Midbrain (tissue), 1 donor: ENCODE measurements around the gene ZNF280C.
A peak's percentile ranks its signal among the peaks of the same experiment; 100 is the strongest.

ENCODE experiments used
- DNase-seq: peaks from one replicate; lab custom pipeline; 2025; lab: John Stamatoyannopoulos, UW

Gene ZNF280C

DNA sequence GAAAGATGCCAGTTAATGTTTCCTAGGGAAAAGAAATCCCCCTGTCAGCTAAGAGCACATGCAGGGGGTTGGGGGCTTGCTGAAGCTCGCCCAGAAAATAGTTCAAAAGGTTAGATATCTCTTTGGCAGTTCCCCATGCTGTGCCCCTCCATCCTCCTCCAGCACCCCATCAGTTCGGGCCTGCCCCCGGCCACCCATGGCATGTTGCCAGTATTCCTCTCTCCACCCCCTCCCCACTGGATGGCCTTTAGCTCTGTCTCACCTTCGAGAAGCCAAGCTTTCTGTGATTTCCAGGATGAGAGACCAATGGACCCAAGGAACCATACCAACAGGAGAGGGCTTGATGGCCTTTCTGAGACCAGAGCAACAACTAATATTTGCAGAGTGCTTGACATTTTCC is 91.8 kb downstream of the ZNF280C start:
- no peak for DNase-seq

GRCh38 chrX:130176354-130176776 is 92.3 kb downstream of the ZNF280C start:
- no peak for DNase-seq

DNA sequence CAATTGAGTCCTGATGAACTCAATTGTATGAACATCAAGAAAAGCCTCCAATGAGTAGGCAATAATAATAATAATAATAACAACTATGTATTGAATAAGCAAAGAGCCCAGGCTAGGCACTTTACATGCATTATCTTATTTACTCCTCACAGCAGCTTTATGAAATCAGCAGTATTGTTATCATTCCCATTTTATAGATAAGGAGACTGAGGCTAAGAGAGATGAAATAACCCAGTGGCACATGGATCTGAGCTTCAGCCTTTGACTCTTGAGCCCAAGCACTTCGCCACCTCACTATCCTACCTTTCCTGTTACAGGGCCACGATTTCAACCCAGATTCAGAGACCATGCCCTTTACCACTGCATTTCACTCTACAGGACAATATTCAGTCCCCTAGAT is 93.8 kb downstream of the ZNF280C start:
- DNase-seq: no peak

GRCh38 chrX:130174045-130174704 is 94.5 kb downstream of the ZNF280C start:
- no peak for DNase-seq

- DNase-seq: peak; percentile 34
Observed at GRCh38 chrX:130173190-130173895, 95.4 kb downstream of the ZNF280C start.

GRCh38 chrX:130172127-130172845 is 96.4 kb downstream of the ZNF280C start:
- DNase-seq: no peak

DNA sequence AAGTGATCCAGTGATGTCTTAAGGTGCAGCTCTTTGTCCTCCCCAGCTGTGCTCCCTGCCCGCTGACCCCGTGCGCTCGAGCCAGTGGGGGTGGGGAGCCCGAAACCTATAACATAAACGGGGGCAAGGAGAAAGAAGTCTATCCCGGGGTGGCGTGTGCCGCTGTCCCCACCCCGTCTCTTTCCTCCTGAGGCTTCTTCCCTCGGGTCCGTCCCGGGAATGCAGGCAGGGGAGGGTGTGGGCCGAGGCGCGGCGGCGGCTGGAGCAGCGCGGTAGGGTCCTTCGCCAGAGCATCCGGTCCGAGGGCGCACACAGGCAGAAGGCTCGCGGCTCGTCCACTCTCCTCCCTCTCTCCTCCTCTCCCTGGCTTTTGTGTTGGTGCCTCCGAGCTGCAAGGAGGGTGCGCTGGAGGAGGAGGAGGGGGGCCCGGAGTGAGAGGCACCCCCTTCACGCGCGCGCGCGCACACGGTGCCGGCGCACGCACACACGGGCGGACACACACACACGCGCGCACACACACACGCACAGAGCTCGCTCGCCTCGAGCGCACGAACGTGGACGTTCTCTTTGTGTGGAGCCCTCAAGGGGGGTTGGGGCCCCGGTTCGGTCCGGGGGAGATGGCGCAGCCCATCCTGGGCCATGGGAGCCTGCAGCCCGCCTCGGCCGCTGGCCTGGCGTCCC is 97.1 kb downstream of the ZNF280C start, which contains the start of gene RAB33A:
TSS of gene RAB33A (plus strand) at position 517 of the 681 bp plus-strand sequence. CDS start at position 618, 101 bp downstream.
- peak; percentile 67 for DNase-seq

DNA sequence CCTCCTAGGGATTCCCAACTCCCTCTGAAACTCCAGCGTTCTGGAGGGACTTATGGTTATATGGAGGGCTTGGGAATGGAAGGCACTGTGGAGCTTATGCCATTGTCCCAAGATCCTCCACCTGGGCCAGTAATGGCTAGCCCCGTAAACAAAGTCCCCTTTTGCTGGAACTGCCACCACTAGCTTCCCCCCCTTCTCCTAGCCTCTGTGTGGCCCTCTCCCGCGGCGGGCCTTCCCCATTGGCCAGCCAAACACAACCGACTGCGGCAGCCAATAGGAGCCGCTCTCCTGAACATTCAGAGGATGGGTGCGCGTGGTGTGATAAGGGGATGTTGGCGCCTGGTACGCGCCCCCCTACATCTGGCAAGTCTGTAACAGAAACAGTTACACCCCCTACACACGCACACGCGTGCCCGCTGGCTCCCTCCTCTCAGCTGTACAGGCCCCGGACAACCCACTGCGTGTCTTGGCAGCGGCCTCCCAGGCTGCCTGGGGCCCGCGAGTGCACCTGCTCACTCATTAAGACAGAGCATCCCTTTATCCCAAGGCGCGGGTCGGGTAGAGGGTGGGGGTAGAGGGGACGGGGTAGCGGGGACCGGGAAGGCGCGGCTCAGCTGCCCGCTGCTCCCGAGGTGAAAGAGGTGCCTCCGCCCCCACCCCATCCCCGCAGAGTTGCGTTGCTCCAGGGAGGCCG is 97.8 kb downstream of the ZNF280C start:
- peak; percentile 89 for DNase-seq

DNA sequence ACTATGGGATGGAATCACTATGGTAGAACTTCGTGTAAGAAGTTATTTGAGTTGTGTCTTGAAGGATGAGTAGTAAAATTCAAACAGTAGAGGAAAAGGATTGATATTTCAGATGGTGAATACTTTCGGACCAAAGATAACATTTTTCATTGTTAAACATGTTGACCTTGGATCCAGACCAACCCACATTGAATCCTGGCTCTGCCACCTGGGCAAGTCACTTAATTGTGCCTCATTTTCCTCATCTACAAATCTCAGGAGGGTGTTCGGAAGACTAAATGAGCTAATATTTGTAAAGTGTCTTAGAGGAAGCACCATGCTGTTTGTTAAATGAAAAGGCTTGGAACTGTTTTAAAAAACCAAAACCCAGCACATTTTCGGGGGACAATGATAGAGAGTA is 101.7 kb downstream of the ZNF280C start:
- no peak for DNase-seq

DNA sequence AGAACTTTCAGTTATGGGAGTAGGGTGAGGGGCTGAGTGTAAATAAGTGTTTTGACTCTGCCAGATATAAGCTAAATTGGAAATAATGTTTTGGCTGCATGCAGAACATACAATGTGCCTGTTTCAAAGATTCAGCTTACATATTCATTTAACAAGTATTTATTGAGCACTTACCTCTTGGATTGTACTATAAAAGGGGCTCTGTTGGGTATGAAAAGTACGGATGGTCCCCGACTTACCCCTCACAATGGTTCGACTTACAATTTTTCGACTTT is 102.3 kb downstream of the ZNF280C start:
- DNase-seq: no peak

- peak; percentile 89 for DNase-seq
Observed at GRCh38 chrX:130165703-130166502, 102.8 kb downstream of the ZNF280C start, which contains the start of gene AIFM1. Gene AIFM1, minus strand, starts transcription at chrX:130165841. Its CDS starts 185 bp downstream, at chrX:130165656.

DNA sequence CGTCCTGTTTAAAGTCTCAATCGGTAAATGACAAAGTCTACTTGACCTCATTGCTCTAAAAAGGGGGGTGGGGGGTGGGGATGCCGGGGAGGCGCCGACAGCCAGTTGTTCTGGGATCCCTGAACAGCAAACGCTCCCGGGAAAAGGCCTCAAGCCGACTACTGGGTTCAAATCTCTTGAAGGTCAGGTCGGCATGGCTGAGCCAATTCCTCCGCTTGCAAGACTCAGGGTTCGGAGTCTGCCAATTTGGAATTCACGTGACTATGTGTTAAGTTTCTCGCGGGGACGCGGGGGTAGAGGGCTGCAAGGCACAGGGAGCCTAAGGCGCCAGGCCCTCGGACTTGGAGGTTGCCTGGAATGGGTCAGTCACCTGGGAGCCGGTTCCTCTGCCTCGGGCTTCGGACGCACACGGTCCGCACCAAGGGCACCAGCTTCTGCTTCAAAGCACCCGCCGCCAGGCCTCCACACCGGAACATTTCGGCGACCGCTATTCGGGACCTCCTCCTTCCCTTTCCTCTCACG is 103.5 kb downstream of the ZNF280C start:
- DNase-seq: peak; percentile 64

DNA sequence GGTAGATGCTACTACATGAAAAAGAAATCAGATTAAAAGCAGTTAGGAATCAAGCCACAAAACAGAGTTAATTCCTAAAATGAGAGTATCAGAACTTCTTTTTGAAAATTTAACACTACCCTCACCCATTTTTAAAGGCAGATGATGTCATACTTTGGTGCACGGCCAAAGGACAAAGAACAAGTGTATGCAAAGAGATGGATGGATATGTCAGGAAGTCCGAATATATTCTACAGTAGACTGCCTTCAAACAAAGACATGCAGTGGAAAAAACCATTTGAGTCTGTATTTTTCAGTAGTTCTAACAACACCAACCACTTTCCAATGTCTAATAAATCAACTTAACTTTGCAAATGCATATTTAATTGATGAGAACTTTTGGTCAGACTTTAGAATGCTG is 105.3 kb downstream of the ZNF280C start:
- no peak for DNase-seq

GRCh38 chrX:130162094-130162735 is 106.5 kb downstream of the ZNF280C start:
- no peak for DNase-seq

- DNase-seq: no peak
Observed at GRCh38 chrX:130159776-130160175, 108.9 kb downstream of the ZNF280C start.

GRCh38 chrX:130158311-130158710 is 110.4 kb downstream of the ZNF280C start:
- no peak for DNase-seq

GRCh38 chrX:130155564-130155963 is 113.1 kb downstream of the ZNF280C start:
- no peak for DNase-seq
